ENCODE measurements around the gene FBLN1. TPM values are rescaled to one million over a fixed set of nuclear protein-coding genes. Genes with fewer than 3 reads are reported as not detected.

Gene FBLN1
- total RNA-seq, 1 donor from 2014 or later = not detected

DNA sequence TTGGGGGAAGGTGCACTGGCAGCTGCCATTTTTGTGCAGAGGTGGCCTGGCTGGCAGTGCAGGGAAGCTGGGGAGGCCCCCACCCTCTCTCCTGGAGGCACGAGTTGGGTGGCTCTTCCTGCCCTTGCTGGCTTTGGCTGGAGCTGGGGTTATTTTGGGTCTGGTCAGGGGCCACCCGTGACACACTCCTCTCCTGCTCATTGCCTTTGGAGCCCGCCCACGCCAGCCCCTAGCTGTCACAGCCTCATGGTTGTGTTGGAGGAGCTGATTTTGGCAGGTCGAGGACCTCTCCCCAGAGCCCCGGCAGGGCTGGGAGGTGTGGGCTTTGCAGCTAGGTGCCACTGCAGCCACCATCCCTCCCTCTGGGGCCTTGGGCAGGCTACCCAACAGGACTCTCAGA, 21.5 kb downstream of the FBLN1 start:
- ATAC-seq (ENCODE audit: low read depth) = no peak
- Mint-ChIP-seq H3K4me3 (no peak overlapping the region), H3K27ac (no peak overlapping the region), H3K27me3 (peaks cover 2% of the 10 kb centered on the region), H3K36me3 (ENCODE audit: low read depth) (no peaks in the 10 kb centered on the region), H3K9me3 (no peaks in the 10 kb centered on the region), H3K4me1 (no peaks in the 10 kb centered on the region)
- ChIA-PET POLR2A (no interaction called here), CTCF (no interaction called here)
- TF ChIP-seq, protein P1, sequence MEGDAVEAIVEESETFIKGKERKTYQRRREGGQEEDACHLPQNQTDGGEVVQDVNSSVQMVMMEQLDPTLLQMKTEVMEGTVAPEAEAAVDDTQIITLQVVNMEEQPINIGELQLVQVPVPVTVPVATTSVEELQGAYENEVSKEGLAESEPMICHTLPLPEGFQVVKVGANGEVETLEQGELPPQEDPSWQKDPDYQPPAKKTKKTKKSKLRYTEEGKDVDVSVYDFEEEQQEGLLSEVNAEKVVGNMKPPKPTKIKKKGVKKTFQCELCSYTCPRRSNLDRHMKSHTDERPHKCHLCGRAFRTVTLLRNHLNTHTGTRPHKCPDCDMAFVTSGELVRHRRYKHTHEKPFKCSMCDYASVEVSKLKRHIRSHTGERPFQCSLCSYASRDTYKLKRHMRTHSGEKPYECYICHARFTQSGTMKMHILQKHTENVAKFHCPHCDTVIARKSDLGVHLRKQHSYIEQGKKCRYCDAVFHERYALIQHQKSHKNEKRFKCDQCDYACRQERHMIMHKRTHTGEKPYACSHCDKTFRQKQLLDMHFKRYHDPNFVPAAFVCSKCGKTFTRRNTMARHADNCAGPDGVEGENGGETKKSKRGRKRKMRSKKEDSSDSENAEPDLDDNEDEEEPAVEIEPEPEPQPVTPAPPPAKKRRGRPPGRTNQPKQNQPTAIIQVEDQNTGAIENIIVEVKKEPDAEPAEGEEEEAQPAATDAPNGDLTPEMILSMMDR (IDR thresholded peaks at IDR 0.05) = no peak
- no peak for DNase-seq
- intact Hi-C loops (cut with micrococcal nuclease) = no loop called here

GRCh38 chr22:45524966-45525365, 22.3 kb downstream of the FBLN1 start:
- Mint-ChIP-seq H3K9me3 (no peaks in the 10 kb centered on the region), H3K36me3 (ENCODE audit: low read depth) (no peaks in the 10 kb centered on the region), H3K27ac (no peak overlapping the region), H3K4me1 (no peaks in the 10 kb centered on the region), H3K27me3 (peaks cover 2% of the 10 kb centered on the region), H3K4me3 (no peak overlapping the region)
- TF ChIP-seq, protein P1 (IDR thresholded peaks at IDR 0.05) = no peak
- DNase-seq = no peak
- ChIA-PET CTCF (no interaction called here), POLR2A (no interaction called here)
- no peak for ATAC-seq (ENCODE audit: low read depth)
- intact Hi-C loops (cut with micrococcal nuclease) = no loop called here

- CTCF ChIA-PET = no interaction called here
- intact Hi-C loops (cut with micrococcal nuclease) = no loop called here
These were observed 22.8 kb downstream of the FBLN1 start for GRCh38 chr22:45525480-45525879.

DNA sequence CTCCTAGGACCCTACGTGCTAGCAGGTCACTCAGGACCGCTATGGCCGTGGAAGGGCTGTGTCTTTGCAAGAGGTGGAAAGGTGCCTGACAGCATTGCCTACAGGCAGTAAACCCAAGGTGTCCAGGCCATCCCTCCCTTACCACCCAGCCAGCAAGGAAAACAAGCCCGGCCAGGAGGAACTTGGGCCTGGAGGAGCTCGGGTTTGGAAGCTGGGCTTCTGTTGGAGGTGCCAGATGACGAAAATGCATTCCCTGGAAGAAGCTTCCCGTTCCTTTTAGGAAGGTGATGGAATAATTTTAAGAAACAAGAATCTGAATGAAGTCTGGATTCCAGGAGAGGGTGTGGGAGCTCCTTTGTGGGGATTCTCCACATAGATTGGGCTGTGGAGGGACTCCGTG, 23.6 kb downstream of the FBLN1 start:
- CTCF ChIA-PET = no interaction called here
- DNase-seq (no peak), ATAC-seq (ENCODE audit: low read depth) (no peak)
- Mint-ChIP-seq H3K27me3 (peaks cover 4% of the 10 kb centered on the region), H3K9me3 (no peaks in the 10 kb centered on the region), H3K4me3 (no peak overlapping the region), H3K27ac (no peak overlapping the region), H3K36me3 (ENCODE audit: low read depth) (no peaks in the 10 kb centered on the region), H3K4me1 (no peaks in the 10 kb centered on the region)
- TF ChIP-seq, protein P1 (IDR thresholded peaks at IDR 0.05) = no peak
- intact Hi-C loops (cut with micrococcal nuclease) = no loop called here
- POLR2A ChIA-PET = no interaction called here

More at GRCh38 chr22:45525480-45525879, 22.8 kb downstream of the FBLN1 start:
- DNase-seq (no peak), ATAC-seq (ENCODE audit: low read depth) (no peak)
- no peaks in the 10 kb centered on the region for H3K4me1 Mint-ChIP-seq
- no peak overlapping the region for H3K4me3 Mint-ChIP-seq
- no peaks in the 10 kb centered on the region for H3K36me3 Mint-ChIP-seq (ENCODE audit: low read depth)
- TF ChIP-seq, protein P1 (IDR thresholded peaks at IDR 0.05) = no peak
- H3K27me3 Mint-ChIP-seq = peaks cover 4% of the 10 kb centered on the region
- no peaks in the 10 kb centered on the region for H3K9me3 Mint-ChIP-seq
- no peak overlapping the region for H3K27ac Mint-ChIP-seq
- POLR2A ChIA-PET = no interaction called here

GRCh38 chr22:45526768-45527360, 24.2 kb downstream of the FBLN1 start:
- no peak for DNase-seq
- ChIA-PET POLR2A (no interaction called here), CTCF (no interaction called here)
- H3K4me3 Mint-ChIP-seq = no peak overlapping the region
- no peaks in the 10 kb centered on the region for H3K36me3 Mint-ChIP-seq (ENCODE audit: low read depth)
- ATAC-seq (ENCODE audit: low read depth) = no peak
- intact Hi-C loops (cut with micrococcal nuclease) = no loop called here
- H3K27me3 Mint-ChIP-seq = peaks cover 4% of the 10 kb centered on the region
- TF ChIP-seq, protein P1 (IDR thresholded peaks at IDR 0.05) = no peak
- no peaks in the 10 kb centered on the region for H3K9me3 Mint-ChIP-seq
- no peaks in the 10 kb centered on the region for H3K4me1 Mint-ChIP-seq
- no peak overlapping the region for H3K27ac Mint-ChIP-seq

Data from activated B cell treated with CpG ODN at 0.5 μM for 24 hours (primary cell).